ENCODE results near the gene GRID1. TPM values are rescaled to one million over a fixed set of nuclear protein-coding genes. Genes with fewer than 3 reads are reported as not detected.

The GRID1 gene
- total RNA-seq, 1 experiment from 2014 or later = 0.37 TPM

- TF ChIP-seq, protein P1, sequence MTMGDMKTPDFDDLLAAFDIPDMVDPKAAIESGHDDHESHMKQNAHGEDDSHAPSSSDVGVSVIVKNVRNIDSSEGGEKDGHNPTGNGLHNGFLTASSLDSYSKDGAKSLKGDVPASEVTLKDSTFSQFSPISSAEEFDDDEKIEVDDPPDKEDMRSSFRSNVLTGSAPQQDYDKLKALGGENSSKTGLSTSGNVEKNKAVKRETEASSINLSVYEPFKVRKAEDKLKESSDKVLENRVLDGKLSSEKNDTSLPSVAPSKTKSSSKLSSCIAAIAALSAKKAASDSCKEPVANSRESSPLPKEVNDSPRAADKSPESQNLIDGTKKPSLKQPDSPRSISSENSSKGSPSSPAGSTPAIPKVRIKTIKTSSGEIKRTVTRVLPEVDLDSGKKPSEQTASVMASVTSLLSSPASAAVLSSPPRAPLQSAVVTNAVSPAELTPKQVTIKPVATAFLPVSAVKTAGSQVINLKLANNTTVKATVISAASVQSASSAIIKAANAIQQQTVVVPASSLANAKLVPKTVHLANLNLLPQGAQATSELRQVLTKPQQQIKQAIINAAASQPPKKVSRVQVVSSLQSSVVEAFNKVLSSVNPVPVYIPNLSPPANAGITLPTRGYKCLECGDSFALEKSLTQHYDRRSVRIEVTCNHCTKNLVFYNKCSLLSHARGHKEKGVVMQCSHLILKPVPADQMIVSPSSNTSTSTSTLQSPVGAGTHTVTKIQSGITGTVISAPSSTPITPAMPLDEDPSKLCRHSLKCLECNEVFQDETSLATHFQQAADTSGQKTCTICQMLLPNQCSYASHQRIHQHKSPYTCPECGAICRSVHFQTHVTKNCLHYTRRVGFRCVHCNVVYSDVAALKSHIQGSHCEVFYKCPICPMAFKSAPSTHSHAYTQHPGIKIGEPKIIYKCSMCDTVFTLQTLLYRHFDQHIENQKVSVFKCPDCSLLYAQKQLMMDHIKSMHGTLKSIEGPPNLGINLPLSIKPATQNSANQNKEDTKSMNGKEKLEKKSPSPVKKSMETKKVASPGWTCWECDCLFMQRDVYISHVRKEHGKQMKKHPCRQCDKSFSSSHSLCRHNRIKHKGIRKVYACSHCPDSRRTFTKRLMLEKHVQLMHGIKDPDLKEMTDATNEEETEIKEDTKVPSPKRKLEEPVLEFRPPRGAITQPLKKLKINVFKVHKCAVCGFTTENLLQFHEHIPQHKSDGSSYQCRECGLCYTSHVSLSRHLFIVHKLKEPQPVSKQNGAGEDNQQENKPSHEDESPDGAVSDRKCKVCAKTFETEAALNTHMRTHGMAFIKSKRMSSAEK (CRISPR knock-in tag; IDR thresholded peaks at IDR 0.05; ENCODE audit: borderline replicate concordance) = no peak
- TF ChIP-seq GTF2I (CRISPR knock-in tag; conservative IDR thresholded peaks at IDR 0.05) (no peak), NR1H2 (CRISPR knock-in tag; IDR thresholded peaks at IDR 0.05) (no peak)
These were observed 100.0 kb downstream of the GRID1 start (continued) for GRCh38 chr10:86266446-86267242.

- ATAC-seq = no peak
- H3K27me3 Mint-ChIP-seq (ENCODE audit: low read depth) = peaks cover 4% of the 10 kb centered on the region; the same call in 1 of the 2 replicates
- H3K4me1 Mint-ChIP-seq = peaks cover 16% of the 10 kb centered on the region
- POLR2A ChIA-PET = no interaction called here
- DNase-seq (ENCODE audit: low spot score) = no peak
- H3K36me3 Mint-ChIP-seq = no peaks in the 10 kb centered on the region
- no peak for TF ChIP-seq ZNF263 (CRISPR knock-in tag; IDR thresholded peaks at IDR 0.05; ENCODE audit: low read depth)
- no peak for TF ChIP-seq ZNF425 (CRISPR knock-in tag; conservative IDR thresholded peaks at IDR 0.05)
- TF ChIP-seq, protein P2, sequence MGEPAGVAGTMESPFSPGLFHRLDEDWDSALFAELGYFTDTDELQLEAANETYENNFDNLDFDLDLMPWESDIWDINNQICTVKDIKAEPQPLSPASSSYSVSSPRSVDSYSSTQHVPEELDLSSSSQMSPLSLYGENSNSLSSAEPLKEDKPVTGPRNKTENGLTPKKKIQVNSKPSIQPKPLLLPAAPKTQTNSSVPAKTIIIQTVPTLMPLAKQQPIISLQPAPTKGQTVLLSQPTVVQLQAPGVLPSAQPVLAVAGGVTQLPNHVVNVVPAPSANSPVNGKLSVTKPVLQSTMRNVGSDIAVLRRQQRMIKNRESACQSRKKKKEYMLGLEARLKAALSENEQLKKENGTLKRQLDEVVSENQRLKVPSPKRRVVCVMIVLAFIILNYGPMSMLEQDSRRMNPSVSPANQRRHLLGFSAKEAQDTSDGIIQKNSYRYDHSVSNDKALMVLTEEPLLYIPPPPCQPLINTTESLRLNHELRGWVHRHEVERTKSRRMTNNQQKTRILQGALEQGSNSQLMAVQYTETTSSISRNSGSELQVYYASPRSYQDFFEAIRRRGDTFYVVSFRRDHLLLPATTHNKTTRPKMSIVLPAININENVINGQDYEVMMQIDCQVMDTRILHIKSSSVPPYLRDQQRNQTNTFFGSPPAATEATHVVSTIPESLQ (CRISPR knock-in tag; IDR thresholded peaks at IDR 0.05) = no peak
- TF ChIP-seq ZNF671 (CRISPR knock-in tag; IDR thresholded peaks at IDR 0.05) = no peak
- TF ChIP-seq, protein P3, sequence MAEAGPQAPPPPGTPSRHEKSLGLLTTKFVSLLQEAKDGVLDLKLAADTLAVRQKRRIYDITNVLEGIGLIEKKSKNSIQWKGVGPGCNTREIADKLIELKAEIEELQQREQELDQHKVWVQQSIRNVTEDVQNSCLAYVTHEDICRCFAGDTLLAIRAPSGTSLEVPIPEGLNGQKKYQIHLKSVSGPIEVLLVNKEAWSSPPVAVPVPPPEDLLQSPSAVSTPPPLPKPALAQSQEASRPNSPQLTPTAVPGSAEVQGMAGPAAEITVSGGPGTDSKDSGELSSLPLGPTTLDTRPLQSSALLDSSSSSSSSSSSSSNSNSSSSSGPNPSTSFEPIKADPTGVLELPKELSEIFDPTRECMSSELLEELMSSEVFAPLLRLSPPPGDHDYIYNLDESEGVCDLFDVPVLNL (CRISPR knock-in tag; IDR thresholded peaks at IDR 0.05; ENCODE audit: borderline replicate concordance, low read depth) = no peak
- TF ChIP-seq NR2C2 (CRISPR knock-in tag; IDR thresholded peaks at IDR 0.05) = no peak
- TF ChIP-seq STAT6 (CRISPR knock-in tag; conservative IDR thresholded peaks at IDR 0.05; ENCODE audit: low read depth) = no peak
- TF ChIP-seq OVOL2 (CRISPR knock-in tag; IDR thresholded peaks at IDR 0.05; ENCODE audit: borderline replicate concordance) = no peak
- no peak for TF ChIP-seq ZNF138 (CRISPR knock-in tag; conservative IDR thresholded peaks at IDR 0.05)
- TF ChIP-seq GRHL2 (CRISPR knock-in tag; IDR thresholded peaks at IDR 0.05; ENCODE audit: insufficient replicate concordance, severe bottlenecking) = no peak
- TF ChIP-seq EMX1 (CRISPR knock-in tag; IDR thresholded peaks at IDR 0.05) = no peak
- TF ChIP-seq ZBTB43 (CRISPR knock-in tag; IDR thresholded peaks at IDR 0.05) = no peak
- TF ChIP-seq ETV6 (CRISPR knock-in tag; IDR thresholded peaks at IDR 0.05) = no peak
- TF ChIP-seq, protein P4, sequence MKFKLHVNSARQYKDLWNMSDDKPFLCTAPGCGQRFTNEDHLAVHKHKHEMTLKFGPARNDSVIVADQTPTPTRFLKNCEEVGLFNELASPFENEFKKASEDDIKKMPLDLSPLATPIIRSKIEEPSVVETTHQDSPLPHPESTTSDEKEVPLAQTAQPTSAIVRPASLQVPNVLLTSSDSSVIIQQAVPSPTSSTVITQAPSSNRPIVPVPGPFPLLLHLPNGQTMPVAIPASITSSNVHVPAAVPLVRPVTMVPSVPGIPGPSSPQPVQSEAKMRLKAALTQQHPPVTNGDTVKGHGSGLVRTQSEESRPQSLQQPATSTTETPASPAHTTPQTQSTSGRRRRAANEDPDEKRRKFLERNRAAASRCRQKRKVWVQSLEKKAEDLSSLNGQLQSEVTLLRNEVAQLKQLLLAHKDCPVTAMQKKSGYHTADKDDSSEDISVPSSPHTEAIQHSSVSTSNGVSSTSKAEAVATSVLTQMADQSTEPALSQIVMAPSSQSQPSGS (CRISPR knock-in tag; IDR thresholded peaks at IDR 0.05; ENCODE audit: borderline replicate concordance, low read depth) = no peak
- TF ChIP-seq ELF4 (CRISPR knock-in tag; IDR thresholded peaks at IDR 0.05; ENCODE audit: low read depth) = no peak
- H3K9me3 Mint-ChIP-seq = peaks cover 3% of the 10 kb centered on the region; the same call in 1 of the 2 replicates
- no peak overlapping the region for H3K27ac Mint-ChIP-seq
- no peak overlapping the region for H3K4me3 Mint-ChIP-seq
- CTCF ChIA-PET = no interaction called here
These were observed 100.7 kb downstream of the GRID1 start for GRCh38 chr10:86265895-86266259.

All from WTC11 (cell line).